Right lung (tissue), 5 donors: ENCODE data around the gene R3HDM2. TPM values are rescaled to one million over a fixed set of nuclear protein-coding genes. Genes with fewer than 3 reads are reported as not detected.
"Not testable (repeated sequence)": the region's sequence is repeated elsewhere in the genome, so short reads cannot be mapped to it uniquely, and the experiment has no call there.

Experiments used
- DNase-seq, 2 donors: peaks; one replicate each; pipeline ENCODE4 v3.0.0-alpha.2; 2013
- polyA plus RNA-seq, 5 donors: library from polyadenylated mRNA; unstranded; fragments of 120-200 nt; gene quantifications; one replicate each; pipeline versions ENCODE4 v1.2.1 to v1.2.3, GENCODE V29; 2013; ENCODE audit warnings: inconsistent platforms in 1 of 5, low replicate concordance in 1 of 5; ENCODE audit not compliant: insufficient read length in 5 of 5, insufficient read depth in 1 of 5

The R3HDM2 gene
- polyA plus RNA-seq, 5 donors = 60.9 to 89.4 (median 80.8) TPM

- no peak for DNase-seq
These were observed 98.1 kb downstream of the R3HDM2 start for GRCh38 chr12:57332646-57333312.

GRCh38 chr12:57330992-57331391, 99.9 kb downstream of the R3HDM2 start:
- no peak for DNase-seq

DNA sequence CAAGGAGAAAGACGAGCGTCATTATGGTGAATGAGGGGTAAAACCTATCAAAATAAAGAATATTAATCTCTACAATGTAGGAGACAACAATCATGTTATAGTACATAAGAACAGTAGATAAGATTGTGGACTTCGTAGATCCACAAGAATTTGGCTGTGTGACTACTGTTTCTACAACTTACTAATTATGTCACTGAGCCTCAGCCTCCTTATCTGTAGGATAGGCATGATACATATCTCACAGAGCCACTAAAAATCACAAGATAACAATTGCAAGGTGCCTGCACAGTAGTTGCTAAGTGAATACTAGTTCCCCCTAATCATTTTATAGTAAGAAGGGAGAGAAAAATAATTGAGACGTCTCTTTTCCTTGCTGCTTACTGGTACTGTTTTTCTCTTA, 101.6 kb downstream of the R3HDM2 start:
- DNase-seq = no peak

GRCh38 chr12:57325395-57325794, 105.4 kb downstream of the R3HDM2 start:
- no peak for DNase-seq

GRCh38 chr12:57323416-57323815, 107.4 kb downstream of the R3HDM2 start:
- DNase-seq = no peak

DNA sequence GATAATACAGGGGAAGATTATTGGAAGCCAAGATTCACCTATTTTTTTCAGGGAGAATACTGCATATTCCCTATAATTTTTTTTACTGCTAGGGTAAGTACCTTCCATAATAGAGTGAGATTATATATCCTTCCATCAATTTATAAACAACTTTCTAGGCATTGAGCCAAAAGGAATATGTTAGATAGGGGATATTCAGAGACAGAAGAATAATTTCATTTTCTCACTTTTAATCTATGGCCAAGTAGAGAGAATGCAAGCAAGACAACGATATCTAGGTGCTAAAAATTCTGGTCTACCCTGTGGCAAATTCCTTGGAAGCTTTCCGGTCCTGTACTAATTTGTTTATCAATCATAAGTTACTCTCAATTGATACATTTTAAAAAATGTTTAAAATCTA, 110.2 kb downstream of the R3HDM2 start:
- DNase-seq = no peak

- DNase-seq = no peak
These were observed 111.0 kb downstream of the R3HDM2 start for GRCh38 chr12:57319678-57320469.

DNA sequence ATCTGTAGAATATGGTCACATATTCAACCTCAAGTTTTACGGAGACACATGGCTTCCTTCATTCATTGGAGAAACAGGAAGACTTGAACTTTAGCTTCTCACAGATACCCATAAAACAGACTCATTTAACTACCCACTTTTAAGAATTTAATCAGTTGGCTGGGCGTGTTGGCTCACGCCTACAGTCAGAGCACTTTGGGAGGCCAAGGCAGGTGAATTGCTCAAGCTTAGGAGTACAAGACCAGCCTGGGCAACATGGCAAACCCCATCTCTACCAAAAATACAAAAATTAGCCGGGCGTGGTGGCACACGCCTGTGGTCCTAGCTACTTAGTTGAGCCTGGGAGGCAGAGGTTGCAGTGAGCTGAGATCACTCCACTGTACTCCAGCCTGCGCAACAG, 115.2 kb downstream of the R3HDM2 start:
- no peak for DNase-seq

- not testable (repeated sequence) for DNase-seq
These were observed 118.6 kb downstream of the R3HDM2 start for GRCh38 chr12:57312287-57312686.

DNA sequence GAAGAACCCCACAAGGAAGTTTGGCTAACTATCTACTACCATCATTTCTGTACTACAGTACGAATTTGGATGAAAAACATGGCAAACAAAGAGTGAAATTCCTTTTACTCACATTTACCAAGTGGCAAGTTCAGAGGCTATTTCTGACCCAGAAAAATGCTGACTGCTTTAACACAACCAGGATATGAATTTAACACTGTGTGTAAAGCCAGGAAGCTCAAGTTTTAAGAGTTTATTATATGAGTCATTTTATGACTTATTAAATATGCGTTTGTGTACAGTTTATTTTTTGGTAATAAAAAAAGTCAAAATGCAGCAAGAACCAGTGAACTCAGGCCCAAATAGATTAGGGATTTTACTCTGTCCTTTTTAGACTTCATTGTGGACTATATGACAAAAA, 121.4 kb downstream of the R3HDM2 start:
- DNase-seq = no peak

GRCh38 chr12:57300961-57301584, 129.8 kb downstream of the R3HDM2 start:
- no peak for DNase-seq

GRCh38 chr12:57299514-57300016, 131.3 kb downstream of the R3HDM2 start:
- DNase-seq = no peak

- no peak for DNase-seq
These were observed 134.6 kb downstream of the R3HDM2 start for GRCh38 chr12:57296291-57296690.

GRCh38 chr12:57282073-57282472, 148.8 kb downstream of the R3HDM2 start:
- not testable (repeated sequence) for DNase-seq

DNA sequence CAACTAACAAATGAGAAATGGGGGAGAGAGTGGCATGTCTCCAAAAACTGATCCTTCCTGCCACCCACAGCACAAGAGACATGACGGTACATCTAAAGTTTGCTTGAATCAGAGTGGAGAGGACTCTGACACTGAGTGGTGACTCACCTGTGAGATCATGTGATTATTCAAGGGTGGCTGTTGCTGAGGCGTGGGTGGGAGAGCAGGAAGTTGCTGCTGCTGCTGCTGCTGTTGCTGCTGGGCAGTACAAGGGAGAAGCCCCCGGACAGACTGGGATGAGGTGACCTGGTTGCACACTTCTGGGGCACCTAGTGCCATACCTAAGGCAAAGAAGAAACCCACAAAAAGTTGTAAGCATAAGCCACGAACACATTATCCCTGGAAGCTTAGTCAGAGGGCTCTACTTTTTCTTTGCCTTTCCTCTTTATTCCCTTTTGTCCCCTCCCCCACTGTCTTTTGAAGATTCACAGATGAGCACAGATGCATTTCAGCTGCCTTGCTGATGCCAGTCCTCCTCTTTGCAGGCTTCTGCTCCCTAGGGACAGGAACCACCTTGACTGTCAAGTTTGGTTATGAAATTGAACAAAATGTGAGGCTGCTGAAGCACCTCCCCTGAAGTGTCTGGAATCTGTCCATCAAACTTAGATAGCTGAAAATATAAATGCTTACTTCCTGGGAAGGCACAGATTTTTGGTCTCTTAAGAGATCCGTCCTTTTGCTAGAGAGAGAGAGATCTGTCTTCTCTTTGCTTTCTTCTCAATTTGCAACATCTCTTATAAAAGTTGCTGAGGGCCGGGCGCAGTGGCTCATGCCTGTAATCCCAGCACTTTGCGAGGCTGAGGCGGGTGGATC, 150.4 kb downstream of the R3HDM2 start:
- no peak for DNase-seq

DNA sequence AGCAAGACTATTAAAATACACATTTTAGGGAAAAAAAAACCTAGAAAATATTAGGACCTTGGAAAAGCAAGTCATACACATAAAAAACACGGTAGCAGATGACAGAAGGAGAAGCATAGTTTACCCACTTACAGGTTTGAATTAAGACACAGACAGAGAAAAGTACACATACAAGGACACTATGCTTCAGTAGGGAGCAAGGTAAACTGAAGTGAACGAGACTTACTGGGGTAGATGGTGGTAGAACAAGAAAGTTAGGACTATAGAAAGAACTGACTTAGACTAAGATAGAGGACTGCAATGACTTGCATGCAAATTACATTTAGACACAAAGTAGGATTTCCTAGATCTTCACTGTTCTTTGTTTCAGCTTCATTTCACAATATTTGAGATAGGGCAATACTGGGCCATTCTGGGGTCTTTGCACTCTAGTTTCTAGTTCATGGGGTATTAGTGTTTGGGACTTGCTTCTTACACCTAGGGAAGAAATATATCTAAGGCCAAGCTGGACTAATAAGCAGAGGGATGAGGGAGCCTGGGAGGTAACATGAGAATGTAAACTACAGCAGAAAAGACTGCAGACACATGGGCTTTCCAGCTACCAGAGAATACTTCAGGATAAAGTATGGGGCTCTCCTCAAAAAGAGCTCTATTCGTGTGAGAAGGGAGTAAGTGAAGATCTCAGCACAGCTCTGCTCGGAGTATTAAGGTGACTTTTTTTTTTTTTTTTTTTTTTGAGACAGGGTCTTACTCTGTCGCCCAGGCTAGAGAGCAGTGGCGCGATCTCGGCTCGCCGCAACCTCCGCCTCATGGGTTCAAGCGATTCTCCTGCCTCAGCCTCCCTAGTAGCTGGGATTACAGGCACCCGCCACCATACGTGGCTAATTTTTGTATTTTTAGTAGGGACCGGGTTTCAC, 152.1 kb downstream of the R3HDM2 start:
- DNase-seq = no peak

GRCh38 chr12:57276935-57277563, 153.8 kb downstream of the R3HDM2 start:
- no peak for DNase-seq

DNA sequence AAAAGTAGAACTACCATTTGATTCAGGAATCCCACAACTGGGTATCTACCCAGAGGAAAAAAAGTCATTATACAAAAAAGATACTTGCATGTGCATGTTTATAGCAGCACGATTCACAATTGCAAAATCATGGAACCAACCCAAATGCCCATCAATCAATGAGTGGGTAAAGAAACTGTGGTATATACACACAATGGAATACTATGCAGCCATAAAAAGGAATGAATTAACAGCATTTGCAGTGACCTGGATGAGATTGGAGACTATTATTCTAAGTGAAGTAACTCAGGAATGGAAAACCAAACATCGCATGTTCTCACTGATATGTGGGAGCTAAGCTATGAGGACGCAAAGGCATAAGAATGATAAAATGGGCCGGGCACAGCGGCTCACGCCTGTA, 154.6 kb downstream of the R3HDM2 start:
- not testable (repeated sequence) for DNase-seq

GRCh38 chr12:57273516-57273915, 157.3 kb downstream of the R3HDM2 start:
- DNase-seq = no peak
